Subcutaneous adipose tissue (tissue), 4 donors: ENCODE data around the gene SBK3. TPM values are rescaled to one million over a fixed set of nuclear protein-coding genes. Genes with fewer than 3 reads are reported as not detected.

Experiments used
- CTCF ChIP-seq: fragments of 450-650 bp; IDR thresholded peaks from one replicate; pipeline ENCODE4 v1.5.1; 2016; ENCODE audit warnings: low read depth, mild to moderate bottlenecking, control low read depth, antibody characterized with exemption, moderate library complexity
- total RNA-seq, 4 donors: library from RNA; depleted of rRNA; stranded (reverse); fragments of >200 nt; gene quantifications; one replicate each; pipeline ENCODE4 v1.1.0, GENCODE V29; 2016

Gene SBK3
- total RNA-seq, 4 donors from 2014 or later, result not detected

GRCh38 chr19:55527197-55528029 lies 17.9 kb downstream of the SBK3 start:
- TF ChIP-seq CTCF, result no peak

- TF ChIP-seq CTCF, result no peak
Measured at GRCh38 chr19:55526216-55527196, 18.8 kb downstream of the SBK3 start.

GRCh38 chr19:55525289-55526101 lies 19.8 kb downstream of the SBK3 start:
- no peak for TF ChIP-seq CTCF

- no peak for TF ChIP-seq CTCF
Measured at GRCh38 chr19:55520691-55521292, 24.6 kb downstream of the SBK3 start.

GRCh38 chr19:55519451-55520311 lies 25.7 kb downstream of the SBK3 start:
- no peak for TF ChIP-seq CTCF
